Measurements from ENCODE around the gene SPDYE16.
"Not testable (repeated sequence)": the region's sequence is repeated elsewhere in the genome, so short reads cannot be mapped to it uniquely, and the experiment has no call there.

- TF ChIP-seq CTCF, EP300 (IDR thresholded peaks at IDR 0.05): not testable (repeated sequence)
These were observed 26.2 kb downstream of the SPDYE16 start for GRCh38 chr7:76516932-76517331.
